Ovary (tissue), 9 donors: ENCODE results near the gene SEMA4D. TPM values are rescaled to one million over a fixed set of nuclear protein-coding genes. Genes with fewer than 3 reads are reported as not detected.

ENCODE experiments used
- DNase-seq, 5 donors: peaks; one replicate each; pipeline ENCODE4 v3.0.0-alpha.2; 2019 to 2020
- H3K27ac ChIP-seq, 2 donors: fragments of 200-600 bp; one replicate each; pipeline versions ENCODE4 v1.5.1 to v1.8.0; 2019 to 2022
- H3K27me3 ChIP-seq: fragments of 200-600 bp; one replicate; pipeline ENCODE4 v1.8.0; 2022
- H3K36me3 ChIP-seq: fragments of 200-600 bp; sonication (generic); one replicate; pipeline ENCODE4 v1.5.1; 2019
- H3K4me1 ChIP-seq: one replicate; pipeline ENCODE4 v1.8.1; 2013; ENCODE audit warnings: mild to moderate bottlenecking, moderate library complexity; ENCODE audit not compliant: insufficient read depth
- H3K4me3 ChIP-seq: fragments of 200-600 bp; sonication (generic); one replicate; pipeline ENCODE4 v1.5.1; 2017
- H3K9me3 ChIP-seq, 2 donors: fragments of 200-600 bp in 1 of 2; sonication (generic) in 1 of 2; one replicate each; pipeline versions ENCODE4 v1.5.1 to v1.8.1; 2013 to 2019; ENCODE audit warnings: mild to moderate bottlenecking in 1 of 2, moderate library complexity in 1 of 2
- CTCF ChIP-seq, 3 donors: fragments of 450-650 bp in 2 of 3; fragments of 200-600 bp in 1 of 3; IDR thresholded peaks; one replicate each; pipeline versions ENCODE4 v1.5.1 to v1.8.0; 2016 to 2022; ENCODE audit warnings: antibody characterized with exemption in 3 of 3, mild to moderate bottlenecking in 1 of 3
- EP300 ChIP-seq: sonication (generic); formaldehyde crosslinking; IDR thresholded peaks from one replicate; pipeline ENCODE4 v1.6.1; 2017; ENCODE audit warnings: antibody characterized with exemption
- POLR2A ChIP-seq: fragments of 450-650 bp; IDR thresholded peaks from one replicate; pipeline ENCODE4 v1.6.1; 2017; ENCODE audit warnings: antibody characterized with exemption, mild to moderate bottlenecking, moderate library complexity
- WGBS, 3 donors: extraction: QIAGEN DNeasy Blood & Tissue Kit in 1 of 3; methylation state at CpG; one replicate each; pipeline versions ENCODE4 v1.1.5 to v1.1.7; 2013 to 2017; 5-methylcytosine and 5-hydroxymethylcytosine counted together
- intact Hi-C, 4 donors: fragments of 100-400 bp; cut with DNase I; formaldehyde crosslinking; loops; one replicate each; pipeline versions ENCODE4 v1.11.0 to v1.15.1; 2022 to 2023
- polyA plus RNA-seq, 2 donors: library from polyadenylated mRNA; stranded (reverse); fragments of 200-250 nt in 1 of 2; fragments of 350-450 nt in 1 of 2; fragmentation: Illumina TruSeq in 1 of 2; extraction: RNeasy Lipid Tissue Mini Kit (QIAGEN cat#74804) in 1 of 2; gene quantifications; one replicate each; pipeline ENCODE4 v1.2.3, GENCODE V29; 2013 to 2014
- total RNA-seq, 7 donors: library from RNA; depleted of rRNA in 2 of 7; stranded (reverse); fragments of >200 nt in 2 of 7; fragmentation: NEBNext Ultra II Directional in 3 of 7; extraction: Animal tissue kit (Norgen Biotek cat#: 25700) in 3 of 7; gene quantifications; one replicate each; pipeline versions ENCODE4 v1.1.0 to v1.2.4, GENCODE V29; 2016 to 2023
- donor health status: DM: no; HTN: no; CAD: no; lungs with moderate emphysema.
- donor health status: DM: no; HTN: no; CAD: no.
- donor health status: Bipolar disorder and iron deficiency.
- donor health status: DM: yes; HTN: yes; CAD: no.
- donor health status: DM: no; HTN: no; CAD: no.
- donor health status: DM: yes; HTN: yes; CAD: no.

SEMA4D gene
- total and polyA plus RNA-seq, 9 donors, result 6.0 to 27.2 (median 16.7) TPM

DNA sequence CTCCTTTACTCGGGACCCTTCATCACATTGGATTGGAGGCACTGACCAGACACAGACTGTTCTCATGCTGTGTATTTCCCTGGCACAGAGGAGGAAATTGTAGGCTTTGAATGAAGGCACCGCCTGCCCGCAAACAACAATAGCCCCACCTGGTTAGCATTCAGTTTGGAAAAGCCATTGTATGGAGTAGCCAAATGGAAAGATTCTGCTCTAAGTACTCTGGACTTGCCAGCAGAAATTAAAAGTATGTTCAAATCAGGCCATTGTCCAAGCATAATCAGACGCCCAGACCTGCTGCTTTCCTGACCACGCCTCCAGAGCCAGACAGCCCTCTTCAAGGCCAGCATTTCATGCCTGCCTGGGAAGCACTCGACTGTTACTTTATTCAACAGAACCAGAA, 8.0 kb upstream of the SEMA4D start:
- Histone ChIP-seq H3K36me3 (no peaks in the 10 kb centered on the region), H3K9me3 (no peaks in the 10 kb centered on the region), H3K27ac (no peak overlapping the region), H3K4me1 (peaks cover 3% of the 10 kb centered on the region), H3K27me3 (no peaks in the 10 kb centered on the region), H3K4me3 (no peak overlapping the region)
- 13 to 18% (median 16%) methylated on average over 6 of the region's 6 CpGs for WGBS, 3 donors
- TF ChIP-seq CTCF (IDR thresholded peaks at IDR 0.05) (no peak), EP300 (no peak), POLR2A (no peak)
- intact Hi-C loops, result no loop called here
- DNase-seq, result peak; percentile 38 to 61 (median 44)

GRCh38 chr9:89505048-89505447, 7.1 kb upstream of the SEMA4D start:
- no peak overlapping the region for H3K27ac ChIP-seq
- no peak for DNase-seq
- H3K4me1 ChIP-seq, result peaks cover 3% of the 10 kb centered on the region

GRCh38 chr9:89502671-89503070, 4.8 kb upstream of the SEMA4D start:
- H3K36me3 ChIP-seq, result no peaks in the 10 kb centered on the region
- no peaks in the 10 kb centered on the region for H3K9me3 ChIP-seq
- no peak for DNase-seq
- H3K27me3 ChIP-seq, result no peaks in the 10 kb centered on the region
- intact Hi-C loops, result no loop called here
- TF ChIP-seq EP300, result no peak
- TF ChIP-seq POLR2A, result no peak
- no peak for TF ChIP-seq CTCF (IDR thresholded peaks at IDR 0.05)
- WGBS, 3 donors, result 55 to 64% (median 63%) methylated on average over 5 of the region's 5 CpGs
- no peak overlapping the region for H3K4me3 ChIP-seq
- H3K27ac ChIP-seq, result no peak overlapping the region
- H3K4me1 ChIP-seq, result peaks cover 3% of the 10 kb centered on the region

More at GRCh38 chr9:89505048-89505447, 7.1 kb upstream of the SEMA4D start:
- H3K27me3 ChIP-seq, result no peaks in the 10 kb centered on the region
- no peak overlapping the region for H3K4me3 ChIP-seq
- H3K36me3 ChIP-seq, result no peaks in the 10 kb centered on the region
- intact Hi-C loops, result no loop called here
- TF ChIP-seq EP300, result no peak
- TF ChIP-seq POLR2A, result no peak
- TF ChIP-seq CTCF (IDR thresholded peaks at IDR 0.05), result no peak
- no peaks in the 10 kb centered on the region for H3K9me3 ChIP-seq

- H3K27me3 ChIP-seq, result no peaks in the 10 kb centered on the region
- TF ChIP-seq EP300 (no peak), POLR2A (no peak), CTCF (IDR thresholded peaks at IDR 0.05) (no peak)
- peaks cover 3% of the 10 kb centered on the region for H3K4me1 ChIP-seq
- no peaks in the 10 kb centered on the region for H3K9me3 ChIP-seq
- no peak for DNase-seq
- H3K36me3 ChIP-seq, result no peaks in the 10 kb centered on the region
- H3K27ac ChIP-seq, result no peak overlapping the region
- no peak overlapping the region for H3K4me3 ChIP-seq
- intact Hi-C loops, result no loop called here
- WGBS, 3 donors, result 74 to 78% (median 77%) methylated on average over 6 of the region's 6 CpGs
These were observed 4.2 kb upstream of the SEMA4D start for GRCh38 chr9:89502038-89502601.
